ENCODE results near the gene FAP.

The FAP gene

GRCh38 chr2:162243294-162243693, at the start of gene FAP:
FAP (minus strand) TSS chr2:162243445; CDS start chr2:162243327, 118 bp downstream.
- in situ Hi-C loops (cut with HindIII; ENCODE audit: low sequenced_read_pairs) = no loop called here

GRCh38 chr2:162291748-162292147, 48.5 kb upstream of the FAP start:
- in situ Hi-C loops (cut with HindIII; ENCODE audit: low sequenced_read_pairs) = loop anchor here (25.0 kb wide), 1 partner anchor 129 kb away; the partner anchor contains the start of gene GCG

- in situ Hi-C loops (cut with HindIII; ENCODE audit: low sequenced_read_pairs) = loop anchor here (25.0 kb wide), 1 partner anchor 121 kb away; the partner anchor contains the start of gene GCG
These were observed 39.6 kb upstream of the FAP start for GRCh38 chr2:162282765-162283425.

- in situ Hi-C loops (cut with HindIII; ENCODE audit: low sequenced_read_pairs) = loop anchor here (25.0 kb wide), 1 partner anchor 118 kb away; the partner anchor contains the start of gene GCG
These were observed 37.4 kb upstream of the FAP start for GRCh38 chr2:162280654-162281053.

GRCh38 chr2:162277381-162277780, 34.1 kb upstream of the FAP start:
- in situ Hi-C loops (cut with HindIII; ENCODE audit: low sequenced_read_pairs) = loop anchor here (5.0 to 25.0 kb wide), 2 partner anchors 55 to 115 kb away; partner anchors contain the start of gene GCG

- in situ Hi-C loops (cut with HindIII; ENCODE audit: low sequenced_read_pairs) = no loop called here
These were observed 24.8 kb upstream of the FAP start for GRCh38 chr2:162267996-162268395.

GRCh38 chr2:162267496-162267895, 24.3 kb upstream of the FAP start:
- in situ Hi-C loops (cut with HindIII; ENCODE audit: low sequenced_read_pairs) = no loop called here

- in situ Hi-C loops (cut with HindIII; ENCODE audit: low sequenced_read_pairs) = no loop called here
These were observed 23.2 kb upstream of the FAP start for GRCh38 chr2:162266460-162266760.

- in situ Hi-C loops (cut with HindIII; ENCODE audit: low sequenced_read_pairs) = no loop called here
These were observed 22.6 kb upstream of the FAP start for GRCh38 chr2:162265666-162266459.

GRCh38 chr2:162261032-162261945, 18.0 kb upstream of the FAP start:
- in situ Hi-C loops (cut with HindIII; ENCODE audit: low sequenced_read_pairs) = no loop called here

- in situ Hi-C loops (cut with HindIII; ENCODE audit: low sequenced_read_pairs) = no loop called here
These were observed 15.4 kb upstream of the FAP start for GRCh38 chr2:162258686-162259085.

GRCh38 chr2:162258169-162258568, 14.9 kb upstream of the FAP start:
- in situ Hi-C loops (cut with HindIII; ENCODE audit: low sequenced_read_pairs) = no loop called here

GRCh38 chr2:162257425-162257824, 14.2 kb upstream of the FAP start:
- in situ Hi-C loops (cut with HindIII; ENCODE audit: low sequenced_read_pairs) = no loop called here

GRCh38 chr2:162256591-162256991, 13.3 kb upstream of the FAP start:
- in situ Hi-C loops (cut with HindIII; ENCODE audit: low sequenced_read_pairs) = no loop called here

- in situ Hi-C loops (cut with HindIII; ENCODE audit: low sequenced_read_pairs) = no loop called here
These were observed 11.1 kb upstream of the FAP start for GRCh38 chr2:162254236-162254871.

GRCh38 chr2:162253435-162253834, 10.2 kb upstream of the FAP start:
- in situ Hi-C loops (cut with HindIII; ENCODE audit: low sequenced_read_pairs) = no loop called here

- in situ Hi-C loops (cut with HindIII; ENCODE audit: low sequenced_read_pairs) = no loop called here
These were observed 8.9 kb upstream of the FAP start for GRCh38 chr2:162252153-162252552.

GRCh38 chr2:162245781-162246180, 2.5 kb upstream of the FAP start:
- in situ Hi-C loops (cut with HindIII; ENCODE audit: low sequenced_read_pairs) = no loop called here

GRCh38 chr2:162245061-162245460, 1.8 kb upstream of the FAP start:
- in situ Hi-C loops (cut with HindIII; ENCODE audit: low sequenced_read_pairs) = no loop called here

- in situ Hi-C loops (cut with HindIII; ENCODE audit: low sequenced_read_pairs) = no loop called here
These were observed 1.3 kb upstream of the FAP start for GRCh38 chr2:162244541-162245031.

- in situ Hi-C loops (cut with HindIII; ENCODE audit: low sequenced_read_pairs) = no loop called here
These were observed 470 bp upstream of the FAP start for GRCh38 chr2:162243715-162244114.
